Kidney (tissue), 14 donors: ENCODE results near the gene PSG7. TPM values are rescaled to one million over a fixed set of nuclear protein-coding genes. Genes with fewer than 3 reads are reported as not detected.
"Not testable (repeated sequence)": the region's sequence is repeated elsewhere in the genome, so short reads cannot be mapped to it uniquely, and the experiment has no call there.

Source experiments
- DNase-seq, 5 donors: peaks; one replicate each; pipeline ENCODE4 v3.0.0-alpha.2; 2013 to 2020
- FAIRE-seq: peaks from 2 replicates; lab custom pipeline; 2012; peaks lifted over from hg19 to GRCh38; lab: Jason Lieb, UNC
- H3K27ac ChIP-seq, 2 donors: one replicate each; pipeline ENCODE4 v1.7.0; 2013; ENCODE audit warnings: low read depth in 2 of 2, low read length in 2 of 2, inconsistent platforms in 1 of 2
- H3K27me3 ChIP-seq: one replicate; pipeline ENCODE4 v1.7.1; 2013; ENCODE audit warnings: low read length, inconsistent platforms; ENCODE audit not compliant: control insufficient read depth, insufficient read depth
- H3K36me3 ChIP-seq, 3 donors: one replicate each; pipeline versions ENCODE4 v1.7.0 to v1.7.1; 2013; ENCODE audit warnings: low read length in 3 of 3, control low read depth in 1 of 3, inconsistent platforms in 1 of 3; ENCODE audit not compliant: insufficient read depth in 3 of 3, control insufficient read depth in 2 of 3
- H3K4me1 ChIP-seq, 3 donors: one replicate each; pipeline versions ENCODE4 v1.7.0 to v1.7.1; 2013; ENCODE audit warnings: low read length in 3 of 3, inconsistent platforms in 1 of 3, low read depth in 1 of 3; ENCODE audit not compliant: control insufficient read depth in 2 of 3, insufficient read depth in 2 of 3
- H3K4me3 ChIP-seq, 3 donors: one replicate each; pipeline versions ENCODE4 v1.7.0 to v1.8.1; 2013; ENCODE audit warnings: low read length in 3 of 3, control low read depth in 1 of 3, inconsistent platforms in 1 of 3
- H3K9ac ChIP-seq, 3 donors: one replicate each; pipeline versions ENCODE4 v1.7.0 to v1.7.1; 2013; ENCODE audit warnings: low read length in 3 of 3, control low read depth in 1 of 3, inconsistent platforms in 1 of 3
- H3K9me3 ChIP-seq, 3 donors: one replicate each; pipeline versions ENCODE4 v1.7.0 to v1.7.1; 2013; ENCODE audit warnings: low read length in 3 of 3, control low read depth in 1 of 3, inconsistent platforms in 1 of 3; ENCODE audit not compliant: control insufficient read depth in 2 of 3, insufficient read depth in 1 of 3
- intact Hi-C: fragments of 100-400 bp; cut with DNase I; formaldehyde crosslinking; loops from one replicate; pipeline ENCODE4 v1.11.1; 2022
- polyA plus RNA-seq: library from polyadenylated mRNA; stranded (reverse); fragments of 350-450 nt; fragmentation: Illumina TruSeq; extraction: RNeasy Lipid Tissue Mini Kit (QIAGEN cat#74804); gene quantifications from one replicate; pipeline ENCODE4 v1.2.3, GENCODE V29; 2014; ENCODE audit warnings: low read depth, low replicate concordance; ENCODE audit not compliant: insufficient read depth
- total RNA-seq: library from RNA; stranded (reverse); fragmentation: NEBNext Ultra II Directional; extraction: Animal tissue kit (Norgen Biotek cat#: 25700); gene quantifications from one replicate; pipeline ENCODE4 v1.2.1, GENCODE V29; 2021
- TF ChIP-seq, protein P1 (sequence below): IDR thresholded peaks from 3 replicates; pipeline ENCODE4 v1.5.1; 2012; ENCODE audit warnings: mild to moderate bottlenecking, moderate library complexity, borderline replicate concordance; ENCODE audit not compliant: insufficient read depth; ENCODE audit errors: extremely low read depth
- donor health status: control.
- donor health status: control.
- donor health status: control.
- donor health status: control.
- donor health status: control.
- donor health status: DM: yes; HTN: yes; CAD: no.
- donor health status: Normal renal cell carcinoma (clear cell type).

Gene PSG7
- total and polyA plus RNA-seq, 2 donors from 2014 or later, result not detected

- Histone ChIP-seq H3K27me3 (no peaks in the 10 kb centered on the region), H3K27ac (no peak overlapping the region), H3K4me1 (no peaks in the 10 kb centered on the region), H3K9ac (no peak overlapping the region), H3K4me3 (no peak overlapping the region), H3K9me3 (no peaks in the 10 kb centered on the region), H3K36me3 (no peaks in the 10 kb centered on the region)
- TF ChIP-seq, protein P1, sequence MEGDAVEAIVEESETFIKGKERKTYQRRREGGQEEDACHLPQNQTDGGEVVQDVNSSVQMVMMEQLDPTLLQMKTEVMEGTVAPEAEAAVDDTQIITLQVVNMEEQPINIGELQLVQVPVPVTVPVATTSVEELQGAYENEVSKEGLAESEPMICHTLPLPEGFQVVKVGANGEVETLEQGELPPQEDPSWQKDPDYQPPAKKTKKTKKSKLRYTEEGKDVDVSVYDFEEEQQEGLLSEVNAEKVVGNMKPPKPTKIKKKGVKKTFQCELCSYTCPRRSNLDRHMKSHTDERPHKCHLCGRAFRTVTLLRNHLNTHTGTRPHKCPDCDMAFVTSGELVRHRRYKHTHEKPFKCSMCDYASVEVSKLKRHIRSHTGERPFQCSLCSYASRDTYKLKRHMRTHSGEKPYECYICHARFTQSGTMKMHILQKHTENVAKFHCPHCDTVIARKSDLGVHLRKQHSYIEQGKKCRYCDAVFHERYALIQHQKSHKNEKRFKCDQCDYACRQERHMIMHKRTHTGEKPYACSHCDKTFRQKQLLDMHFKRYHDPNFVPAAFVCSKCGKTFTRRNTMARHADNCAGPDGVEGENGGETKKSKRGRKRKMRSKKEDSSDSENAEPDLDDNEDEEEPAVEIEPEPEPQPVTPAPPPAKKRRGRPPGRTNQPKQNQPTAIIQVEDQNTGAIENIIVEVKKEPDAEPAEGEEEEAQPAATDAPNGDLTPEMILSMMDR, result no peak
- DNase-seq (no peak), FAIRE-seq (no peak)
- intact Hi-C loops, result no loop called here
These were observed 24.1 kb upstream of the PSG7 start for GRCh38 chr19:42961119-42961518.

GRCh38 chr19:42952126-42952525 is 15.1 kb upstream of the PSG7 start:
- H3K9me3 ChIP-seq, intact Hi-C loops: not testable (repeated sequence)

DNA sequence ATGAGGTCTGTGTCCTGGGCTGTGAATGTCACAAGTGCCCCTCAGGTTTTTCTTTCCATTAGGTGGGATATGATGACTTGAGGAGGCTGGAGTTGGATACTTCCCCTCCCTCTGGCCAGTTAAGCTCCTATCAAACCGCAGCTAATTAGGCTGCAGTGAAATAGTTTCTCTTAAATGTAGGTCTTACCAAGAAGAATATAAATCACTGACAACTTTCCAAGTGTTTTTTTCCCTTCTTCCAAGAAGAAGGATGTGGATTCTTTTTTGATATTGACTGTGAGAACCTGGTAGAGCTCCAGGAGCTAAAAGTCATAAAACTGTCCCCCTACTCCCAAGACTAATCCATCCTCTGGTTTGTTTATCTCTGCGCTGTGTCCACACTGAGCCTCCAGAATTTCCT is 14.5 kb upstream of the PSG7 start:
- H3K4me3 ChIP-seq, H3K9me3 ChIP-seq, H3K9ac ChIP-seq, H3K27ac ChIP-seq, FAIRE-seq, H3K4me1 ChIP-seq, H3K36me3 ChIP-seq, intact Hi-C loops, H3K27me3 ChIP-seq: not testable (repeated sequence)
- peak in 2 of 5 donors; percentile 7 to 52 for DNase-seq

More at GRCh38 chr19:42952126-42952525, 15.1 kb upstream of the PSG7 start:
- not testable (repeated sequence) for H3K36me3 ChIP-seq, H3K27me3 ChIP-seq, H3K4me3 ChIP-seq, H3K27ac ChIP-seq, FAIRE-seq, H3K4me1 ChIP-seq, H3K9ac ChIP-seq
- peak in 1 of 5 donors; percentile 7 for DNase-seq

GRCh38 chr19:42942187-42942789 is 5.3 kb upstream of the PSG7 start:
- intact Hi-C loops, result no loop called here
- TF ChIP-seq, protein P1, result no peak
- Histone ChIP-seq H3K9ac (no peak overlapping the region), H3K27ac (no peak overlapping the region), H3K4me3 (no peak overlapping the region), H3K9me3 (no peaks in the 10 kb centered on the region), H3K4me1 (no peaks in the 10 kb centered on the region), H3K36me3 (no peaks in the 10 kb centered on the region), H3K27me3 (no peaks in the 10 kb centered on the region)
- FAIRE-seq (no peak), DNase-seq (peak in 1 of 5 donors; percentile 4)

DNA sequence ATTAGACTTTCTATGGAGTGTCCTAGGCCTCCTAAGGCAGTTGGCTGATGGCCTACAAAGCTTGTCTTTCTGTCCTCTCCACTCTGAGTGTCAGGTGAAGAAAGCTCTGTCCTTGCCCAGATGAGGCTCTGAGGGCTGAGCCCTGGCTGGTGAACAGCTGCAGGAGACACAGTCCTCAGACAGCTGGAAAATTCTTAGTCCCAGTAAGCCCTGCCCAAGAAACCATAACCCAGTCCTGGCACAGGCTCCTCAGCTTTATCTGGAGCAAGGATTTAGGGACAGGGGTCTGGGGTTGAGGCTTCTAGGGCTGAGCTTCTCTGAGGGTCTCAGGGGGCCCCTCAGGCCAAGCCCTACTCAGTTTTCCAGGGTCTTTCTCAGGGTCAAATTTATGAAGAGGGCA is 2.3 kb downstream of the PSG7 start:
- H3K9ac ChIP-seq, FAIRE-seq, H3K9me3 ChIP-seq: not testable (repeated sequence)

DNA sequence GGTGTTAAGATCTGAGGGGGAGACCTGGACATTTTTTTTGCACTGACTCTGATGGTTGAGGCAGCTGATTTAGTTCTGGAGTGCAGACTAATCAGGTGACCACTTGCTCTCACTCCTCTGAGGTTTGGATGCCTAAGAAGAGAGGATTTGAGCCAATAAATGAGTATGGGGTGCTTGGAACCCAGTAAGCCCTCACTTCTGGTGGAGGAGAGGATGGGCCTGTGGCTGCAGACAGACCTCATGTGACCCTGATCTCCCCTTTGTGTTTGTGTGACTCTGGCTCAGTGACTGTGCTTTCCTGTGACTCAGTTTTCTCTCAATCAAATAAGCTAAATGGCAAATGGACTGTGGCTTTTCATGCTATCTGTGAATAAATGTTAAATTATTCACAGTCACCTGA is 2.8 kb downstream of the PSG7 start:
- H3K9ac ChIP-seq, H3K27ac ChIP-seq, H3K4me3 ChIP-seq, H3K9me3 ChIP-seq, FAIRE-seq, H3K27me3 ChIP-seq, intact Hi-C loops, DNase-seq, H3K36me3 ChIP-seq, H3K4me1 ChIP-seq: not testable (repeated sequence)

More for the DNA sequence above, 2.3 kb downstream of the PSG7 start:
- H3K27me3 ChIP-seq, intact Hi-C loops, H3K4me1 ChIP-seq, H3K36me3 ChIP-seq, DNase-seq, H3K4me3 ChIP-seq, H3K27ac ChIP-seq: not testable (repeated sequence)

DNA sequence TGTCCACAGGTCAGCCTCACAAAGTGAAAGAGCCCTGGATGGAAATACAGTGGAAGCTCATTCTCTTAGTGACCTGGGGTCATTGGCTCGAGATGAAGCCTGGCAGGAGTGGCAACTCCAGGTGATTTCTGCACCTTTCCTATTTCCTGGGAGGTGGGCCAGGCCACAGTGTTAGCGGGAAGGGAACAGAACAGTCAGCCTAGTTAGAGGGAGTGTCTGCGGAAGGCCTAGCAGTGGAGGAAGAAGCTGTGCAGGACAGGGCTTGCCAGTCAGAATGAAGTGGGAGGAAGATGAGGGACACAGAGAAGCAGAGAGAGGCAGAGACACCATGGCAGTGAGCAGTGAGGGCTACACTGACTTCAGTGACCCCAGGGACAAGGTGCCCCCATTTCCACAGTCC is 3.6 kb downstream of the PSG7 start:
- H3K9ac ChIP-seq, H3K36me3 ChIP-seq, H3K27me3 ChIP-seq, intact Hi-C loops, DNase-seq, FAIRE-seq, H3K4me3 ChIP-seq, H3K9me3 ChIP-seq, H3K27ac ChIP-seq, H3K4me1 ChIP-seq: not testable (repeated sequence)
